DOHH2 (cell line): ENCODE results near the gene STYK1.

Source experiments
- CTCF ChIP-seq: fragments of 200-600 bp; sonication (generic); IDR thresholded peaks from one replicate; pipeline ENCODE4 v1.5.1; 2014; ENCODE audit warnings: antibody characterized with exemption, mild to moderate bottlenecking, low read depth, low read length; ENCODE audit not compliant: poor library complexity, severe bottlenecking
- EZH2phosphoT487 ChIP-seq: fragments of 200-600 bp; sonication (generic); IDR thresholded peaks from 2 replicates; pipeline ENCODE4 v1.6.1; 2017; ENCODE audit warnings: borderline replicate concordance, mild to moderate bottlenecking, antibody characterized with exemption, low read length, moderate library complexity, mixed read lengths

GRCh38 chr12:10697862-10698261, 24.0 kb upstream of the STYK1 start:
- TF ChIP-seq CTCF (no peak), EZH2phosphoT487 (no peak)
